ENCODE data around the gene MTRFR.
"Not testable (repeated sequence)": the region's sequence is repeated elsewhere in the genome, so short reads cannot be mapped to it uniquely, and the experiment has no call there.

MTRFR gene

DNA sequence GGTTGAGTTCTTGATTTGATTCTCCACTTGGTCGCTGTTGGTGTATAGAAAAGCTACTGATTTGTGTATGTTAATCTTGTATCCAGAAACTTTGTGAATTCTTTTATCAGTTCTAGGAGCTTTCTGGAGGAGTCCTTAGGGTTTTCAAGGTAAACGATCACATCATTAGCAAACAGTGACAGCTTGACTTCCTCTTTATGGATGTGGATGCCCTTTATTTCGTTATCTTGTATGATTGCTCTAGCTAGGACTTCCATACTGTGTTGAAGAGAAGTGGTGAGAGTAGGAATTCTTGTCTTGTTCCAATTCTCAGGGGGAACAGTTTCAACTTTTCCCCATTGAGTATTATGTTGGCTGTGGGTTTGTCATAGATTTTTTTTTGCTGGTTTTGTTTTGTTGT lies 12.4 kb downstream of the MTRFR start:
- POLR2A ChIA-PET, result no interaction called here
- CTCF ChIA-PET, result interaction anchor here (4.4 kb wide), 1 partner anchor 8 kb away, joined by 37 read pairs; no protein-coding TSS in a partner anchor
- DNase-seq (ENCODE audit: extremely low spot score), result no peak
- TF ChIP-seq, protein P1, sequence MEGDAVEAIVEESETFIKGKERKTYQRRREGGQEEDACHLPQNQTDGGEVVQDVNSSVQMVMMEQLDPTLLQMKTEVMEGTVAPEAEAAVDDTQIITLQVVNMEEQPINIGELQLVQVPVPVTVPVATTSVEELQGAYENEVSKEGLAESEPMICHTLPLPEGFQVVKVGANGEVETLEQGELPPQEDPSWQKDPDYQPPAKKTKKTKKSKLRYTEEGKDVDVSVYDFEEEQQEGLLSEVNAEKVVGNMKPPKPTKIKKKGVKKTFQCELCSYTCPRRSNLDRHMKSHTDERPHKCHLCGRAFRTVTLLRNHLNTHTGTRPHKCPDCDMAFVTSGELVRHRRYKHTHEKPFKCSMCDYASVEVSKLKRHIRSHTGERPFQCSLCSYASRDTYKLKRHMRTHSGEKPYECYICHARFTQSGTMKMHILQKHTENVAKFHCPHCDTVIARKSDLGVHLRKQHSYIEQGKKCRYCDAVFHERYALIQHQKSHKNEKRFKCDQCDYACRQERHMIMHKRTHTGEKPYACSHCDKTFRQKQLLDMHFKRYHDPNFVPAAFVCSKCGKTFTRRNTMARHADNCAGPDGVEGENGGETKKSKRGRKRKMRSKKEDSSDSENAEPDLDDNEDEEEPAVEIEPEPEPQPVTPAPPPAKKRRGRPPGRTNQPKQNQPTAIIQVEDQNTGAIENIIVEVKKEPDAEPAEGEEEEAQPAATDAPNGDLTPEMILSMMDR (IDR thresholded peaks at IDR 0.05; ENCODE audit: control extremely low read depth, extremely low read depth, low read depth, missing control alignments), result no peak

GRCh38 chr12:123248129-123248528 lies 14.9 kb downstream of the MTRFR start:
- DNase-seq (ENCODE audit: extremely low spot score), result not testable (repeated sequence)
- CTCF ChIA-PET, result interaction anchor here (1.4 to 4.4 kb wide), 2 partner anchors 10 to 43 kb away, joined by 3 to 37 read pairs; no protein-coding TSS in a partner anchor
- POLR2A ChIA-PET, result interaction anchor here (2.6 kb wide), 1 partner anchor 15 kb away, joined by 13 read pairs; the partner anchor contains the start of genes MPHOSPH9 and MTRFR

GRCh38 chr12:123248996-123249741 lies 15.9 kb downstream of the MTRFR start:
- POLR2A ChIA-PET, result interaction anchor here (2.6 kb wide), 1 partner anchor 16 kb away, joined by 13 read pairs; the partner anchor contains the start of genes MPHOSPH9 and MTRFR
- CTCF ChIA-PET, result interaction anchor here (0.8 to 4.4 kb wide), 4 partner anchors 10 to 207 kb away, joined by 3 to 37 read pairs (median 4); no protein-coding TSS in a partner anchor
- DNase-seq (ENCODE audit: extremely low spot score), result not testable (repeated sequence)

DNA sequence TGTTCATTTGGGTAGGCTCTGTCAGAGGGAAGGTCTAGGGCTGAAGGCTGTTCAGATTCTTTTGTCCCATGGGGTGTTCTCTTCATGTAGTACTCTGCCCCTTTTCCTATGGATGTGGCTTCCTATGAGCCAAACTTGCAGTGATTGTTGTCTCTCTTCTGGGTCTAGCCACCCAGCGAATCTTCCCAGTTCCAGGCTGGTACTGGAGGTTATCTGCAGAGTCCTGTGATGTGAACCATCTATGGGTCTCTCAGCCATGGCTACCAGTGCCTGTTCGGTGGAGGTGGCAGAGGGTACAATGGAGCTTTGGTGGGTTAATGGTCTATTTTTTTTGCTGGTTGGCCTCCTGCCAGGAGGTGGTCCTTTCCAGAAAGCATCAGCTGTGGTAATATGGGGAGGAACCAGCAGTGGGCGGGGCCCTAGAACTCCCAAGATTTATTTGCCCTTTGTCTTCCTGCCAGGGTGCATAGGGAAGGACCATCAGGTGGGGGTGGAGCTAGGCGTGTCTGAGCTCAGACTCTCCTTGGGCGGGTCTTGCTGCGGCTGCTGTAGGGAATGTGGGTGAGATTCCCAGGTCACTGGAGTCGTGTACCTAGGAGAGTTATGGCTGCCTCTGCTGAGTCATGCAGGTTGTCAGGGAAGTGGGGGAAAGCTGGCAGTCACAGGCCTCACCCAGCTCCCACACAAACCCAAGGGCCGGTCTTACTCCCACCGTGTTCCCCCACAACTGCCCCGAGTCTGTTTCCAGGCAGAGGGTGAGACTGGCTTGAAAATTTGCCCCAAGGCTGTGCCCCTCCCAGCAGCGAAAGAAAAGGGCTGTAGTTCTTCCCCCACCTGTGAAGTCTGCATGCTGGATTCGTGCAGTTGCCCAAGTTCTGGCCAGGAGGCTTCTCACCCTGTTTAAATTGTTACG lies 17.5 kb downstream of the MTRFR start:
- TF ChIP-seq, protein P1 (IDR thresholded peaks at IDR 0.05; ENCODE audit: control extremely low read depth, extremely low read depth, low read depth, missing control alignments), result no peak
- DNase-seq (ENCODE audit: extremely low spot score), result no peak
- ChIA-PET POLR2A (interaction anchor here (2.6 kb wide), 1 partner anchor 18 kb away, joined by 10 read pairs; the partner anchor contains the start of genes MPHOSPH9 and MTRFR), CTCF (interaction anchor here (1.3 to 4.6 kb wide), 2 partner anchors 8 to 12 kb away, joined by 3 to 31 read pairs; no protein-coding TSS in a partner anchor)

- TF ChIP-seq, protein P1 (IDR thresholded peaks at IDR 0.05; ENCODE audit: control extremely low read depth, extremely low read depth, low read depth, missing control alignments), result no peak
- POLR2A ChIA-PET, result interaction anchor here (2.6 kb wide), 1 partner anchor 19 kb away, joined by 10 read pairs; the partner anchor contains the start of genes MPHOSPH9 and MTRFR
- CTCF ChIA-PET, result interaction anchor here (1.3 to 4.6 kb wide), 3 partner anchors 9 to 19 kb away, joined by 3 to 31 read pairs (median 3); no protein-coding TSS in a partner anchor
- DNase-seq (ENCODE audit: extremely low spot score), result no peak
Measured at GRCh38 chr12:123251403-123252076, 18.3 kb downstream of the MTRFR start.

GRCh38 chr12:123252365-123252764 lies 19.1 kb downstream of the MTRFR start:
- CTCF ChIA-PET, result interaction anchor here (1.4 to 4.6 kb wide), 2 partner anchors 13 to 18 kb away, joined by 3 to 31 read pairs; no protein-coding TSS in a partner anchor
- POLR2A ChIA-PET, result interaction anchor here (2.6 kb wide), 1 partner anchor 19 kb away, joined by 10 read pairs; the partner anchor contains the start of genes MPHOSPH9 and MTRFR

DNA sequence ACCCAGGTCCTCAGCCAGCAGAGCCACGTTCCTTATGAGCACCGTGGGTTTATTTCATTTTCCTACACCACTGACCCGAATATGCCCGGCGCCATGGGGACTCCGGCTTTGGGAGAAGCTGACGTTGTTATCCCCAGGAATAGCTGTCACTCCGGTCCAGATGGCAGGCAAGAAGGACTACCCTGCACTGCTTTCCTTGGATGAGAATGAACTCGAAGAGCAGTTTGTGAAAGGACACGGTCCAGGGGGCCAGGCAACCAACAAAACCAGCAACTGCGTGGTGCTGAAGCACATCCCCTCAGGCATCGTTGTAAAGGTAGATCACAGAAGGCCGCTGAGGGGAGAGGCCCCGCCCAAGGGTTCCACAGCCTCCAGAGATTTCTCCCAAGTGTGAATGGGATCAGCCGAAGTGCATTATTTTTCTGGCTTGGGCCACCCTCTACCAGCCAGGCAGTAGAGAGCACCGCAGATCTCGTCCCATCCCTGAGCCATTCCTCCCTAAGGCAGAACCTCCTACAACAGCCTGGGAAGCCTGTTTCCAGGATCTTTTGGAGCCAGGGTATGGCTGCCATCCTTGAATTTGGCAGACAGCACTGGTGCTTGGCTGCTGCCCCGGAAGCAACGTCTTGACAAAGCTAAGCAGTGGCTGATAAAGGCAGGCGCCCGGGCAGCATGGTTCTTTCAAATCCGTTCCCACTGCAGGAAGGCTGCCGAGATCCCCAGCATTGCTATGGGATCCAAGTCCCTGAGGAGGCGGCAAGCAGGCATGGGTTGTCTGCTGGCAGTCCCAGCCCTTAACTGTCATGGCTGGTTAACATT lies 20.6 kb downstream of the MTRFR start:
- CTCF ChIA-PET, result interaction anchor here (0.6 to 4.6 kb wide), 2 partner anchors 8 to 15 kb away, joined by 3 to 31 read pairs; no protein-coding TSS in a partner anchor
- POLR2A ChIA-PET, result no interaction called here
- no peak for DNase-seq (ENCODE audit: extremely low spot score)
- TF ChIP-seq, protein P1 (IDR thresholded peaks at IDR 0.05; ENCODE audit: control extremely low read depth, extremely low read depth, low read depth, missing control alignments), result no peak

More at GRCh38 chr12:123252365-123252764, 19.1 kb downstream of the MTRFR start:
- DNase-seq (ENCODE audit: extremely low spot score), result not testable (repeated sequence)

All from GM10248 (cell line).